HEK293 (cell line): ENCODE results near the gene PAK6.

ENCODE experiments used
- GLIS1 ChIP-seq: fragments of 450-650 bp; formaldehyde crosslinking; IDR thresholded peaks from 2 replicates; pipeline ENCODE4 v1.5.1; 2016; ENCODE audit warnings: missing biosample characterization, missing genetic modification characterization
- KLF8 ChIP-seq: fragments of 450-650 bp; formaldehyde crosslinking; IDR thresholded peaks from 2 replicates; pipeline ENCODE4 v1.5.1; 2016; ENCODE audit warnings: missing biosample characterization, missing genetic modification characterization
- OSR2 ChIP-seq: fragments of 450-650 bp; formaldehyde crosslinking; IDR thresholded peaks from 2 replicates; pipeline ENCODE4 v1.5.1; 2016; ENCODE audit warnings: missing biosample characterization, missing genetic modification characterization
- SCRT1 ChIP-seq: fragments of 450-650 bp; formaldehyde crosslinking; IDR thresholded peaks from 2 replicates; pipeline ENCODE4 v1.5.1; 2016; ENCODE audit warnings: missing biosample characterization, missing genetic modification characterization, borderline replicate concordance
- YY2 ChIP-seq: fragments of 450-650 bp; formaldehyde crosslinking; IDR thresholded peaks from 2 replicates; pipeline ENCODE4 v1.5.1; 2016; ENCODE audit warnings: missing biosample characterization, missing genetic modification characterization
- ZFHX2 ChIP-seq: fragments of 450-650 bp; formaldehyde crosslinking; conservative IDR thresholded peaks from 2 replicates; pipeline ENCODE4 v1.5.1; 2016; ENCODE audit warnings: missing biosample characterization, missing genetic modification characterization
- ZFP3 ChIP-seq: fragments of 450-650 bp; formaldehyde crosslinking; IDR thresholded peaks from 2 replicates; pipeline ENCODE4 v1.5.1; 2016; ENCODE audit warnings: low read depth, missing biosample characterization, missing genetic modification characterization
- ZNF138 ChIP-seq: fragments of 450-650 bp; formaldehyde crosslinking; IDR thresholded peaks from 2 replicates; pipeline ENCODE4 v1.5.1; 2016; ENCODE audit warnings: missing biosample characterization, missing genetic modification characterization, borderline replicate concordance
- ZNF16 ChIP-seq: fragments of 450-650 bp; formaldehyde crosslinking; IDR thresholded peaks from 2 replicates; pipeline ENCODE4 v1.5.1; 2016; ENCODE audit warnings: low read depth, missing biosample characterization, missing genetic modification characterization
- ZNF19 ChIP-seq: fragments of 450-650 bp; formaldehyde crosslinking; IDR thresholded peaks from 2 replicates; pipeline ENCODE4; 2016; ENCODE audit warnings: missing biosample characterization, missing genetic modification characterization, low read depth
- ZNF2 ChIP-seq: fragments of 450-650 bp; formaldehyde crosslinking; IDR thresholded peaks from 2 replicates; pipeline ENCODE4 v1.5.1; 2016; ENCODE audit warnings: missing biosample characterization, missing genetic modification characterization
- ZNF239 ChIP-seq: fragments of 450-650 bp; formaldehyde crosslinking; IDR thresholded peaks from 2 replicates; pipeline ENCODE4 v1.5.1; 2016; ENCODE audit warnings: missing biosample characterization, missing genetic modification characterization
- ZNF248 ChIP-seq: fragments of 450-650 bp; formaldehyde crosslinking; IDR thresholded peaks from 2 replicates; pipeline ENCODE4 v1.5.1; 2017; ENCODE audit warnings: missing biosample characterization, missing genetic modification characterization
- ZNF335 ChIP-seq: fragments of 450-650 bp; formaldehyde crosslinking; conservative IDR thresholded peaks from 2 replicates; pipeline ENCODE4 v1.5.1; 2016; ENCODE audit warnings: missing biosample characterization, missing genetic modification characterization
- ZNF354C ChIP-seq: fragments of 450-650 bp; formaldehyde crosslinking; IDR thresholded peaks from 2 replicates; pipeline ENCODE4 v1.5.1; 2016; ENCODE audit warnings: missing biosample characterization, missing genetic modification characterization, low read depth, borderline replicate concordance
- ZNF37A ChIP-seq: fragments of 450-650 bp; IDR thresholded peaks from 2 replicates; pipeline ENCODE4 v1.5.1; 2018; ENCODE audit warnings: missing biosample characterization, missing genetic modification characterization
- ZNF514 ChIP-seq: fragments of 450-650 bp; formaldehyde crosslinking; IDR thresholded peaks from 2 replicates; pipeline ENCODE4 v1.5.1; 2016; ENCODE audit warnings: missing biosample characterization, missing genetic modification characterization
- ZNF521 ChIP-seq: fragments of 450-650 bp; formaldehyde crosslinking; IDR thresholded peaks from 2 replicates; pipeline ENCODE4 v1.5.1; 2017; ENCODE audit warnings: missing biosample characterization, mild to moderate bottlenecking, missing genetic modification characterization
- ZNF544 ChIP-seq: fragments of 450-650 bp; formaldehyde crosslinking; IDR thresholded peaks from 2 replicates; pipeline ENCODE4 v1.5.0; 2017; ENCODE audit warnings: missing biosample characterization, missing genetic modification characterization
- ZNF555 ChIP-seq: fragments of 450-650 bp; formaldehyde crosslinking; conservative IDR thresholded peaks from 2 replicates; pipeline ENCODE4 v1.5.1; 2017; ENCODE audit warnings: missing biosample characterization, mild to moderate bottlenecking, missing genetic modification characterization, inconsistent platforms
- ZNF571 ChIP-seq: fragments of 450-650 bp; formaldehyde crosslinking; IDR thresholded peaks from 2 replicates; pipeline ENCODE4 v1.5.0; 2017; ENCODE audit warnings: missing biosample characterization, missing genetic modification characterization
- ZNF621 ChIP-seq: fragments of 450-650 bp; formaldehyde crosslinking; IDR thresholded peaks from 2 replicates; pipeline ENCODE4 v1.5.1; 2017; ENCODE audit warnings: missing biosample characterization, missing genetic modification characterization
- ZNF626 ChIP-seq: fragments of 450-650 bp; sonication (Bioruptor Pico); formaldehyde crosslinking; IDR thresholded peaks from 2 replicates; pipeline ENCODE4 v1.5.1; 2018; ENCODE audit warnings: missing biosample characterization, missing genetic modification characterization, inconsistent platforms
- ZNF843 ChIP-seq: fragments of 450-650 bp; formaldehyde crosslinking; IDR thresholded peaks from 2 replicates; pipeline ENCODE4 v1.5.1; 2016; ENCODE audit warnings: missing biosample characterization, missing genetic modification characterization
- TF ChIP-seq, protein P1 (sequence below): fragments of 450-650 bp; formaldehyde crosslinking; IDR thresholded peaks from 2 replicates; pipeline ENCODE4 v1.5.1; 2016; ENCODE audit warnings: missing biosample characterization, missing genetic modification characterization
- TF ChIP-seq, protein P2 (sequence below): fragments of 450-650 bp; formaldehyde crosslinking; IDR thresholded peaks from 2 replicates; pipeline ENCODE4 v1.5.1; 2016; ENCODE audit warnings: missing biosample characterization, missing genetic modification characterization, borderline replicate concordance
- TF ChIP-seq, protein P3 (sequence below): fragments of 450-650 bp; formaldehyde crosslinking; optimal IDR thresholded peaks from 2 replicates; pipeline ENCODE3; 2016; ENCODE audit warnings: missing biosample characterization, mild to moderate bottlenecking, missing genetic modification characterization
- TF ChIP-seq, protein P4 (sequence below): fragments of 450-650 bp; IDR thresholded peaks from 2 replicates; pipeline ENCODE4 v1.5.1; 2018; ENCODE audit warnings: missing biosample characterization, mild to moderate bottlenecking, missing genetic modification characterization
- TF ChIP-seq, protein P5 (sequence below): fragments of 450-650 bp; formaldehyde crosslinking; IDR thresholded peaks from 2 replicates; pipeline ENCODE4 v1.5.1; 2016; ENCODE audit warnings: missing biosample characterization, missing genetic modification characterization

PAK6 gene

DNA sequence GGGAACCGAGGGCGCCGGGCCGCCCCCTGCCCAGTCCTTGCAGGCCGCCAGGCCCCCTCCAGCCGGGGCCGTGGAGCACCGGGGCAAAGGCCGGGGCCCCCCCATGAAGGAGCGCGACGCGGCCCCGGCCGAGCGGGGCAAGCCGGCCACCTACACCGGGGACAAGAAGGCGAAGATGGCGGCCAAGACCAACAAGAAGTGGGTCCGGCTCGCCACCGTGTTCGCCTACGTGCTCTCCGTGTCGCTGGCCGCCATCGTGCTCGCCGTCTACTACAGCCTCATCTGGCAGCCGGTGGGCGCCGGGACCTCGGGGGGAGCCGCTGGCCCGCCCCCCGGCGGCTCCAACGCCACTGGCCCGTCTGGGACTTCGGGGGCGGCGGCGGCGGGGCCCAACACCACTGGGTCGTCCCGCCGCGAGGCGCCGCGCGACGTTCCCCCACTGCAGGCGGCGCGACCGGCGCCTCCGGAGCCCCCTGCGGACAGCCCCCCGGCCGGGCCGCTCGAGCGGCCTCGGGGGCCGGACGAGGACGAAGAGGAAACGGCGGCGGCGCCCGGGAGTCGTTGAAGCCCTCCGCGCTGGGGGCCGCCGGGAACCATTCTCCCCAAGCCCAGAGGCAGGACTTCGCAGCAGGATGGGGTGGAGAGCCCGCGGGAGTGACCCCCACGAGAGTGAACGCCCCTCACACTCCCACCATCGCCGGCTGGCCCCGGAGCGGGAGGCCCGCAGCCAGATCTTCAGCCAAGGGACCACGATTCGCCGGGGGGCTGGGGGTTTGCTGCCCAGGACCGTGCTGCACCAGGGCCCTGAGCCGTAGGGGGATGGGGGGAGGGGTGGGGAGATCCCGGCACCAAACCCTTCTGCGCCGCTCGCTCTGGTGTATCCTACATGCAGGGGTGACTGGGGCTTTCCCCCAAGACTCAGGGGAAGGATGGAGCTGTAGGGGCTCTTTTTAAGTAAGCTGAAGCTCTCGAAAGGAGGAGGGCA is 85.4 kb downstream of the PAK6 start (continued):
- TF ChIP-seq, protein P1, sequence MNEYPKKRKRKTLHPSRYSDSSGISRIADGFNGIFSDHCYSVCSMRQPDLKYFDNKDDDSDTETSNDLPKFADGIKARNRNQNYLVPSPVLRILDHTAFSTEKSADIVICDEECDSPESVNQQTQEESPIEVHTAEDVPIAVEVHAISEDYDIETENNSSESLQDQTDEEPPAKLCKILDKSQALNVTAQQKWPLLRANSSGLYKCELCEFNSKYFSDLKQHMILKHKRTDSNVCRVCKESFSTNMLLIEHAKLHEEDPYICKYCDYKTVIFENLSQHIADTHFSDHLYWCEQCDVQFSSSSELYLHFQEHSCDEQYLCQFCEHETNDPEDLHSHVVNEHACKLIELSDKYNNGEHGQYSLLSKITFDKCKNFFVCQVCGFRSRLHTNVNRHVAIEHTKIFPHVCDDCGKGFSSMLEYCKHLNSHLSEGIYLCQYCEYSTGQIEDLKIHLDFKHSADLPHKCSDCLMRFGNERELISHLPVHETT (tag by site-specific recombination): no peak
- 0 out of 2 replicates have a peak, but pooled peaks have one; percentile 1 for TF ChIP-seq ZNF335 (tag by site-specific recombination)
- TF ChIP-seq ZNF626 (tag by site-specific recombination): no peak
- TF ChIP-seq ZNF544 (tag by site-specific recombination): no peak
- TF ChIP-seq, protein P2, sequence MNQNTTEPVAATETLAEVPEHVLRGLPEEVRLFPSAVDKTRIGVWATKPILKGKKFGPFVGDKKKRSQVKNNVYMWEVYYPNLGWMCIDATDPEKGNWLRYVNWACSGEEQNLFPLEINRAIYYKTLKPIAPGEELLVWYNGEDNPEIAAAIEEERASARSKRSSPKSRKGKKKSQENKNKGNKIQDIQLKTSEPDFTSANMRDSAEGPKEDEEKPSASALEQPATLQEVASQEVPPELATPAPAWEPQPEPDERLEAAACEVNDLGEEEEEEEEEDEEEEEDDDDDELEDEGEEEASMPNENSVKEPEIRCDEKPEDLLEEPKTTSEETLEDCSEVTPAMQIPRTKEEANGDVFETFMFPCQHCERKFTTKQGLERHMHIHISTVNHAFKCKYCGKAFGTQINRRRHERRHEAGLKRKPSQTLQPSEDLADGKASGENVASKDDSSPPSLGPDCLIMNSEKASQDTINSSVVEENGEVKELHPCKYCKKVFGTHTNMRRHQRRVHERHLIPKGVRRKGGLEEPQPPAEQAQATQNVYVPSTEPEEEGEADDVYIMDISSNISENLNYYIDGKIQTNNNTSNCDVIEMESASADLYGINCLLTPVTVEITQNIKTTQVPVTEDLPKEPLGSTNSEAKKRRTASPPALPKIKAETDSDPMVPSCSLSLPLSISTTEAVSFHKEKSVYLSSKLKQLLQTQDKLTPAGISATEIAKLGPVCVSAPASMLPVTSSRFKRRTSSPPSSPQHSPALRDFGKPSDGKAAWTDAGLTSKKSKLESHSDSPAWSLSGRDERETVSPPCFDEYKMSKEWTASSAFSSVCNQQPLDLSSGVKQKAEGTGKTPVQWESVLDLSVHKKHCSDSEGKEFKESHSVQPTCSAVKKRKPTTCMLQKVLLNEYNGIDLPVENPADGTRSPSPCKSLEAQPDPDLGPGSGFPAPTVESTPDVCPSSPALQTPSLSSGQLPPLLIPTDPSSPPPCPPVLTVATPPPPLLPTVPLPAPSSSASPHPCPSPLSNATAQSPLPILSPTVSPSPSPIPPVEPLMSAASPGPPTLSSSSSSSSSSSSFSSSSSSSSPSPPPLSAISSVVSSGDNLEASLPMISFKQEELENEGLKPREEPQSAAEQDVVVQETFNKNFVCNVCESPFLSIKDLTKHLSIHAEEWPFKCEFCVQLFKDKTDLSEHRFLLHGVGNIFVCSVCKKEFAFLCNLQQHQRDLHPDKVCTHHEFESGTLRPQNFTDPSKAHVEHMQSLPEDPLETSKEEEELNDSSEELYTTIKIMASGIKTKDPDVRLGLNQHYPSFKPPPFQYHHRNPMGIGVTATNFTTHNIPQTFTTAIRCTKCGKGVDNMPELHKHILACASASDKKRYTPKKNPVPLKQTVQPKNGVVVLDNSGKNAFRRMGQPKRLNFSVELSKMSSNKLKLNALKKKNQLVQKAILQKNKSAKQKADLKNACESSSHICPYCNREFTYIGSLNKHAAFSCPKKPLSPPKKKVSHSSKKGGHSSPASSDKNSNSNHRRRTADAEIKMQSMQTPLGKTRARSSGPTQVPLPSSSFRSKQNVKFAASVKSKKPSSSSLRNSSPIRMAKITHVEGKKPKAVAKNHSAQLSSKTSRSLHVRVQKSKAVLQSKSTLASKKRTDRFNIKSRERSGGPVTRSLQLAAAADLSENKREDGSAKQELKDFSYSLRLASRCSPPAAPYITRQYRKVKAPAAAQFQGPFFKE: no peak
- TF ChIP-seq, protein P3, sequence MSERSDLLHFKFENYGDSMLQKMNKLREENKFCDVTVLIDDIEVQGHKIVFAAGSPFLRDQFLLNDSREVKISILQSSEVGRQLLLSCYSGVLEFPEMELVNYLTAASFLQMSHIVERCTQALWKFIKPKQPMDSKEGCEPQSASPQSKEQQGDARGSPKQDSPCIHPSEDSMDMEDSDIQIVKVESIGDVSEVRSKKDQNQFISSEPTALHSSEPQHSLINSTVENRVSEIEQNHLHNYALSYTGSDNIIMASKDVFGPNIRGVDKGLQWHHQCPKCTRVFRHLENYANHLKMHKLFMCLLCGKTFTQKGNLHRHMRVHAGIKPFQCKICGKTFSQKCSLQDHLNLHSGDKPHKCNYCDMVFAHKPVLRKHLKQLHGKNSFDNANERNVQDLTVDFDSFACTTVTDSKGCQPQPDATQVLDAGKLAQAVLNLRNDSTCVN: peak; percentile 19
- no peak for TF ChIP-seq ZNF571 (tag by site-specific recombination)
- no peak for TF ChIP-seq ZNF555 (tag by site-specific recombination)
- TF ChIP-seq KLF8 (tag by site-specific recombination): no peak
- TF ChIP-seq ZNF37A (tag by site-specific recombination): no peak
- no peak for TF ChIP-seq ZNF2 (tag by site-specific recombination)
- no peak for TF ChIP-seq ZNF16 (tag by site-specific recombination)
- no peak for TF ChIP-seq OSR2
- peak; percentile 50; the same call in 1 of the 2 replicates for TF ChIP-seq GLIS1
- TF ChIP-seq ZNF354C (tag by site-specific recombination): no peak
- no peak for TF ChIP-seq ZNF521 (tag by site-specific recombination)
- no peak for TF ChIP-seq ZNF138 (tag by site-specific recombination)
- TF ChIP-seq, protein P4, sequence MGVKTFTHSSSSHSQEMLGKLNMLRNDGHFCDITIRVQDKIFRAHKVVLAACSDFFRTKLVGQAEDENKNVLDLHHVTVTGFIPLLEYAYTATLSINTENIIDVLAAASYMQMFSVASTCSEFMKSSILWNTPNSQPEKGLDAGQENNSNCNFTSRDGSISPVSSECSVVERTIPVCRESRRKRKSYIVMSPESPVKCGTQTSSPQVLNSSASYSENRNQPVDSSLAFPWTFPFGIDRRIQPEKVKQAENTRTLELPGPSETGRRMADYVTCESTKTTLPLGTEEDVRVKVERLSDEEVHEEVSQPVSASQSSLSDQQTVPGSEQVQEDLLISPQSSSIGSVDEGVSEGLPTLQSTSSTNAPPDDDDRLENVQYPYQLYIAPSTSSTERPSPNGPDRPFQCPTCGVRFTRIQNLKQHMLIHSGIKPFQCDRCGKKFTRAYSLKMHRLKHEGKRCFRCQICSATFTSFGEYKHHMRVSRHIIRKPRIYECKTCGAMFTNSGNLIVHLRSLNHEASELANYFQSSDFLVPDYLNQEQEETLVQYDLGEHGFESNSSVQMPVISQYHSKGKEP (tag by site-specific recombination): no peak
- TF ChIP-seq SCRT1 (tag by site-specific recombination): no peak
- no peak for TF ChIP-seq ZNF239 (tag by site-specific recombination)
- peak; percentile 43 for TF ChIP-seq ZFHX2 (tag by site-specific recombination)
- TF ChIP-seq ZNF19 (tag by site-specific recombination): no peak
- TF ChIP-seq ZNF621 (tag by site-specific recombination): no peak
- TF ChIP-seq ZNF843 (tag by site-specific recombination): no peak
- TF ChIP-seq ZNF248 (tag by site-specific recombination): no peak
- no peak for TF ChIP-seq ZNF514 (tag by site-specific recombination)
- TF ChIP-seq, protein P5, sequence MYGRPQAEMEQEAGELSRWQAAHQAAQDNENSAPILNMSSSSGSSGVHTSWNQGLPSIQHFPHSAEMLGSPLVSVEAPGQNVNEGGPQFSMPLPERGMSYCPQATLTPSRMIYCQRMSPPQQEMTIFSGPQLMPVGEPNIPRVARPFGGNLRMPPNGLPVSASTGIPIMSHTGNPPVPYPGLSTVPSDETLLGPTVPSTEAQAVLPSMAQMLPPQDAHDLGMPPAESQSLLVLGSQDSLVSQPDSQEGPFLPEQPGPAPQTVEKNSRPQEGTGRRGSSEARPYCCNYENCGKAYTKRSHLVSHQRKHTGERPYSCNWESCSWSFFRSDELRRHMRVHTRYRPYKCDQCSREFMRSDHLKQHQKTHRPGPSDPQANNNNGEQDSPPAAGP (tag by site-specific recombination): no peak
- TF ChIP-seq YY2: peak; percentile 59
- no peak for TF ChIP-seq ZFP3 (tag by site-specific recombination)
